ENCODE data around the gene MUSK. TPM values are rescaled to one million over a fixed set of nuclear protein-coding genes. Genes with fewer than 3 reads are reported as not detected.
"Not testable (repeated sequence)": the region's sequence is repeated elsewhere in the genome, so short reads cannot be mapped to it uniquely, and the experiment has no call there.

Gene MUSK
- polyA plus RNA-seq, 4 donors = 0.11 TPM; not detected in 3

DNA sequence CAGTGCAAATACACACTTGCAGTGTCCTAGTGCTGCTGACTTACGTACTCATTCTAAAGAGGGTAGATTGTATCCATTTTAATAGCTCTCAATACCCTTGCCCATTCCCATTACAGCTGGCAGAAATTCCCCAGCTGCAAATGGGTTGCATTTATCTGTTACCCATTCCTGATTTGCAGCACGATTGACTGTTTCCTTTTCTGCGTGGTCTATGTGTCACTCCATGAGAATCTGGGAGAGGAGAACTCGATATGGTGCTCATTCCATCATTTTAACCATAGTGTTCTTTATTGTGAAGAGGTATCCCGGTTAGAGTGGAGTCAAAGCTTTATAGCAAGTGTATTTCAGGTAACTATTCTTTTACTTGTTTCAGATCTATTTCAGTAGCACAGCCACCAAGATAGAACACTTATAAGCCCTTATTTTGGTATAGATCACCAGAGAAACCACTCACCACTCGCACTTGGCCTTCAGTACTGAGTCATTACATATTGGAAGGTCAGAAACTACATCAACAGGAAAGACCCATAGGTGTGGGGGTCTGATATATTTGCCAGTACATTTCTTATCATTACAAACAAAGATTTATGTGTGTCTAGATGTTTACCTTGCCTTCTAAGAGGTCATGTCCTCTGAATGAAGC, 139.5 kb downstream of the MUSK start:
- no peak for DNase-seq (ENCODE audit: low read depth in 4 of 4, low spot score in 3 of 4)

DNA sequence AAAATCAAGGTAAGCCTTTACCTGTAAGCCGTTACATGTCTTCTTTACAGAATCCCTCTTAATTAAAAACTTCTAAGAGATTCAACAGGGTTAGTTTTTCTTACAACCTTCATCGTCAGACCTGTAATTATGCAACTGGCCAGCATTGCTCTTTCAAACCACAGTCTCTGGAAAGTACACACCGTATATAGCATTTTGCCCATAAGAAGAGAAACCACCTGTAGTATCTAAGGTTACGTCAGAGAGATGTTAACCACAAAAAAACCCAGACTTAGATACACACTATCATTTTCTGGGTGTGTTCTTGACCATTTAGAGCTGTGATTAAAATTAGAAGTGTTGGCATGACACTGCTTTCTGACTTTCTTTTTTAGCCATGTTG, 140.0 kb downstream of the MUSK start:
- DNase-seq (ENCODE audit: low read depth in 4 of 4, low spot score in 3 of 4) = no peak

- no peak for DNase-seq (ENCODE audit: low read depth in 4 of 4, low spot score in 3 of 4)
These were observed 140.5 kb downstream of the MUSK start for GRCh38 chr9:110809038-110809595.

GRCh38 chr9:110810262-110810976, 141.8 kb downstream of the MUSK start:
- no peak for DNase-seq (ENCODE audit: low read depth in 4 of 4, low spot score in 3 of 4)

- DNase-seq (ENCODE audit: low read depth in 4 of 4, low spot score in 3 of 4) = no peak
These were observed 144.3 kb downstream of the MUSK start for GRCh38 chr9:110812886-110813285.

GRCh38 chr9:110814159-110814558, 145.6 kb downstream of the MUSK start:
- DNase-seq (ENCODE audit: low read depth in 4 of 4, low spot score in 3 of 4) = no peak

DNA sequence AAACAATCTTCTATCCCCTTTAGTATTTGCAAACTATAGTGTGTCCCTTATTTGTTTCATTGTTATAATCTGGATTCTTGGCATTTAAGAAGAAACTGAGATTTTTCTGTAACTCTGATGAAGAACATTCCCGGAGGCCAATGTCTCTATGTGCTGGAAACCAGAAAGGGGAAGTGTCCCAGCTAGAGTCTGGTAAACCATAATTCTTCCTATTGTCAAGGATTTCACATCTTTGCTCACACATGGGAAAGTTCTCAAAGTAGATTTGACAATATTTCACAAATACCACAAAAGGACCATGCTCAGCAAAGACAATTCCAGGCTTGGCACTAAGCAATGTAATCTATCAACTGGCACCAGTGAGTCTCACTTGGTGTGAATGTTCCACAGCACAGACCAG, 146.8 kb downstream of the MUSK start:
- no peak for DNase-seq (ENCODE audit: low read depth in 4 of 4, low spot score in 3 of 4)

DNA sequence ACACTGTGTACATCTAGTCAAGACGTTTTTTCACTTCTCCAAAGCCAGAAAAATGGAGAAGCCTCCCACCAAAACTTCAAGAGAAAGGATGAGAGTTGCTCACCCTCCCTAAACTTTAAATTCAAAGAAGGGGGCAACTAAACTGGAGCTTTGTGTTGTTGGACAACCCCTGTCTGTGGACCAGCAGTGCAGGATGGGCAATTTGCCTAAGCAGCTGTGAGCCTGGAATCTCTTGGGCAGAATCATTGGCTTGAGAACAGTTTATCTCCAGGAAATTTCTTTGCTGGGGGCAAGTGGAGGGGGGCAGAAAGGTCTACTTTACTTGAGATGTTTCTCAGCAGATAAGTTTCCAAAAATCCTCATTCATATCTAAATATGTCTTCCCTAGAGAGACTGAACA, 151.8 kb downstream of the MUSK start:
- no peak for DNase-seq (ENCODE audit: low read depth in 4 of 4, low spot score in 3 of 4)

- DNase-seq (ENCODE audit: low read depth in 4 of 4, low spot score in 3 of 4) = no peak
These were observed 152.5 kb downstream of the MUSK start for GRCh38 chr9:110821064-110821463.

GRCh38 chr9:110825129-110825528, 156.5 kb downstream of the MUSK start:
- DNase-seq (ENCODE audit: low read depth in 4 of 4, low spot score in 3 of 4) = not testable (repeated sequence)

- no peak for DNase-seq (ENCODE audit: low read depth in 4 of 4, low spot score in 3 of 4)
These were observed 157.4 kb downstream of the MUSK start for GRCh38 chr9:110825950-110826349.

GRCh38 chr9:110826400-110826799, 157.8 kb downstream of the MUSK start:
- DNase-seq (ENCODE audit: low read depth in 4 of 4, low spot score in 3 of 4) = not testable (repeated sequence)

DNA sequence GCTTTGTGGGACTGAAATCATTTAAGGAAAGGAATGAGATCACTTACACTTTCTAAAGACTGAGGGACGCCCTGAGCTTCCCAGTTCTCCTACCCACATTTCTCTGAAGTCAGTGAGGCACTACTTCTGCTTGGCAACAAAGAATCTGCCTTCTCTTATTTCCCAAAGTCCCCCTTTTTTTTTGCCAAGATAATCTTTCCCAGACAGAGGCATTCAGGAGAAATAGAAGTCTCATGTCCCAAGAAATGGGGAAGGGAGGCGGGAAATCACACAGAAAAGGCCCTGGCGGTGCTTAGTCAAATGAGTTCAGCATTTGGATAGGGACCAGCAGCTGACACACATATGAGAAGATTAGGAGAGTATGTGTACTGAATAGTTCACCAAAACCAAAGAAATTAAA, 159.7 kb downstream of the MUSK start:
- peak in 1 of 4 donors; percentile 11 for DNase-seq (ENCODE audit: low read depth in 4 of 4, low spot score in 3 of 4)

DNA sequence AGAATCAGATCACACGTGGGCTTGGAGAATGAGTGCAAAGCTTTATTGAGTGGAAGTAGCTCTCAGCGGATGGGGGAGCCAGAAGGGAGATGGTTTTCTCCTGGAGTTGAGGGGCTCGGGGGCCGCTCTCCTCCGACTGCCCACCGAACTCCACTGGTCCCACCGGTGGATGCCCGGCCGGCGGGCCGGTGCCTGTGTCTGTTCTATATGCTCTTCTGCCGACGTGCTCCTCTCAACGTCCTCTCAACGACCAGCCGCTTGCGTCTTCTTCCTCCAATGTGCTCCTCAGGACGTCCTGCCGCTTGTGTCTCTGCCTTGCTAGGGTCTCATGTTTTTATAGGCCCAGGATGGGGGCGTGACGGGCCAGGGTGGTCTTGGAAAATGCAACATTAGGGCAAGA, 161.9 kb downstream of the MUSK start:
- DNase-seq (ENCODE audit: low read depth in 4 of 4, low spot score in 3 of 4) = no peak

- no peak for DNase-seq (ENCODE audit: low read depth in 4 of 4, low spot score in 3 of 4)
These were observed 164.3 kb downstream of the MUSK start for GRCh38 chr9:110832926-110833325.

DNA sequence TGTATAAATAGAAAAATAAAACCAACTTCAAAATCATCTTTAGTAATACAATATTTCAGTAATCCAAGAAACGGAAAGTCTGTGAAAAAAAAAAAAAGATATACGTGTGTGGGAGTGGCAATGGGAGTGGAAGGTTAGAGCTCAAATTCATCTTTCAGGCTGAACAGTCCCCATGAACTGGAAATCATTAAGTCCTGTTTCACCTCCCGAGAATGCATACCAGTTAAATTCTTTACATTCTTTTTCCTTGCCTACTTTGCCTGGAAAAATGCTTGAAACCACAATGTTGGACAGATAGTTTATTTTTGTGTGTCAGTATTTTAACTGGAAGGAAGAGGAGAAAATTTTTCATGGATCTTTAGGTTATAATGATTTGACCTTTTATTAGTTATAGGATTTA, 166.8 kb downstream of the MUSK start:
- DNase-seq (ENCODE audit: low read depth in 4 of 4, low spot score in 3 of 4) = no peak

DNA sequence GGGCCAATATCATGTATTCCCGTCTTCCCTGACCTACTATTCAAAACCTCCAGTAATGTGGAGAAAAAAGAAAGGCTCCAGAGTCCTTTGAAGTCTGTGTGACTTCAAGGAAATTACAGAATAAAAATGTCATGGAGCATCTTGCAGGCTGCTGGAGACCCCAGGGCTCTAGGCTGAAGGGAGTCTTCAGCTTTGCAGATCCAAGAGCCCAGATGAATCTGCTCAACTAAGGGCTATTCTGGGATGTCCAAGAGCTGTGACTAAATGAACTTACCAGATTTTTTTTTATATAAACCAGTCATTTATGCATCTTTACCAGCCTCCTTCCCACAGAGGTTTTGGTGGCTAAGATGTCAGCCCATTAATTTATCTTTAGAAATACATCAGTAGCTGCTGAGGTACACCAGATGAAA, 167.3 kb downstream of the MUSK start:
- DNase-seq (ENCODE audit: low read depth in 4 of 4, low spot score in 3 of 4) = no peak

- no peak for DNase-seq (ENCODE audit: low read depth in 4 of 4, low spot score in 3 of 4)
These were observed 168.9 kb downstream of the MUSK start for GRCh38 chr9:110837401-110838005.

- no peak for DNase-seq (ENCODE audit: low read depth in 4 of 4, low spot score in 3 of 4)
These were observed 173.6 kb downstream of the MUSK start for GRCh38 chr9:110842169-110842568.

GRCh38 chr9:110842986-110843385, 174.4 kb downstream of the MUSK start:
- no peak for DNase-seq (ENCODE audit: low read depth in 4 of 4, low spot score in 3 of 4)

DNA sequence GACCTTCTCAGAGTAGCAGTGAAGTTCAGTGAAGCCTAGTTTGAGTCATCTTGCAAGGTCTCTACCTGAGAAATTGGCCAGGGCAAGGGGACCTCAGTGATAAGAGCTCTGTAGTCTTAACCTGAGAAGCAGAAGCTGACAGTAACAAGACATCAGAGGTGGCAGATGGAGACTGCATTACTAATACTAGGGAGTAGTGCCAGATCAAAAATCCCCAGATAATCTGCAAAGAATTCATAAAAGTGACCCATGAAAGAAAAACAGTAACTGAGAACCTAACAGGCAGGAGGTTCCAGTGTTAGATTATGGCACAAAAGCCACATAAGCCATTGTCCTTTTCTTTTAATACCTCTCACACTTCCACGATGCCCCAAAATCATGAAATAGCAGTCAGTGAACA, 175.5 kb downstream of the MUSK start:
- DNase-seq (ENCODE audit: low read depth in 4 of 4, low spot score in 3 of 4) = no peak

DNA sequence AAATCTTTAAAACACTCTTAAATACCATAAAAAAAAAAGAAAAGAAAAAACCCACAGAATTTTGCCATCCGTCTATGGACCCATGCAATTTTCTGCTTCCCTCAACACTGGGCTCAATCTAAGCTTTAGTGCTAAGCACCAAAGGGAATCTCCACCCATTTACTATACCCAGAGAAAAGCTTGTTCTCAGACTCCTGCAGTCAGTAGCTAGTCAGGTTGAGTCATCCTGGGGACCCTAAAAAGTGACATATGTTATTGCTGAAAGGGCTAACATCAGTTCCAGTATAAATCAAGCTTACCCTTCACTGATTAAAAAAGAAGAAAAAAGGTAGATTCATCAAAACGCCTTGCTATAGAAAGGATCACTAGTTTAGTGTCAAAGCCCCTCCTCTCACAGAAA, 177.6 kb downstream of the MUSK start:
- no peak for DNase-seq (ENCODE audit: low read depth in 4 of 4, low spot score in 3 of 4)

All from left renal pelvis (tissue), 4 donors.